GM23338 (cell line): ENCODE data around the gene ARPC2. TPM values are rescaled to one million over a fixed set of nuclear protein-coding genes. Genes with fewer than 3 reads are reported as not detected.
A peak's percentile ranks its signal among the peaks of the same experiment; 100 is the strongest.

Experiments used
- ATAC-seq: fragments of 200-7000 bp; cut with Tn5 transposase; 3 replicates; pipeline ENCODE4 v1.9.1; 2020
- DNase-seq: peaks from one replicate; pipeline ENCODE4 v3.0.0-alpha.2; 2015; ENCODE audit warnings: low spot score
- H2AFZ ChIP-seq: fragments of 200-600 bp; sonication (generic); 2 replicates; pipeline ENCODE4 v1.8.0; 2016; ENCODE audit warnings: antibody characterized with exemption, mild to moderate bottlenecking, moderate library complexity
- H3F3A ChIP-seq: fragments of 200-600 bp; sonication (generic); replicated peaks from 2 replicates; pipeline ENCODE4 v1.8.0; 2017; ENCODE audit warnings: antibody characterized with exemption, mixed run types, low read depth
- H3K27ac ChIP-seq: fragments of 200-600 bp; sonication (generic); 2 replicates; pipeline ENCODE4 v1.6.1; 2016; ENCODE audit warnings: low read depth
- H3K27me3 ChIP-seq: fragments of 200-600 bp; sonication (generic); 2 replicates; pipeline ENCODE4 v1.8.0; 2016; ENCODE audit warnings: mild to moderate bottlenecking, mixed run types, moderate library complexity; ENCODE audit not compliant: insufficient read depth
- H3K36me3 ChIP-seq: fragments of 200-600 bp; sonication (generic); 2 replicates; pipeline ENCODE4 v1.8.0; 2016; ENCODE audit warnings: mild to moderate bottlenecking; ENCODE audit not compliant: insufficient read depth
- H3K4me1 ChIP-seq: fragments of 200-600 bp; sonication (generic); 2 replicates; pipeline ENCODE4 v1.8.0; 2016; ENCODE audit warnings: mild to moderate bottlenecking, moderate library complexity; ENCODE audit not compliant: insufficient read depth
- H3K4me2 ChIP-seq: fragments of 200-600 bp; sonication (generic); 2 replicates; pipeline ENCODE4 v1.7.1; 2017; ENCODE audit warnings: mixed run types
- H3K4me3 ChIP-seq: fragments of 200-600 bp; sonication (generic); 2 replicates; pipeline ENCODE4 v1.6.1; 2016; ENCODE audit warnings: mixed run types
- H3K79me2 ChIP-seq: fragments of 200-600 bp; sonication (generic); replicated peaks from 2 replicates; pipeline ENCODE4 v1.8.0; 2017; ENCODE audit warnings: mild to moderate bottlenecking; ENCODE audit not compliant: insufficient read depth
- H3K9me2 ChIP-seq: fragments of 200-600 bp; sonication (generic); 2 replicates; pipeline ENCODE4 v1.8.0; 2017; ENCODE audit not compliant: insufficient read depth
- H4K20me1 ChIP-seq: fragments of 200-600 bp; sonication (generic); replicated peaks from 2 replicates; pipeline ENCODE4 v1.8.0; 2017; ENCODE audit warnings: mild to moderate bottlenecking; ENCODE audit not compliant: insufficient read depth
- H3K27ac Mint-ChIP-seq: 2 replicates; pipeline ENCODE4 v1.8.0; 2020; ENCODE audit warnings: inconsistent platforms, mild to moderate bottlenecking, moderate library complexity, mixed read lengths
- H3K27me3 Mint-ChIP-seq: 3 replicates; pipeline ENCODE4 v1.8.0; 2022; ENCODE audit warnings: low read depth, mild to moderate bottlenecking, moderate library complexity, mixed read lengths, inconsistent platforms; ENCODE audit not compliant: insufficient read depth, poor library complexity
- H3K36me3 Mint-ChIP-seq: 3 replicates; pipeline ENCODE4 v1.8.0; 2021; ENCODE audit warnings: low read depth, mild to moderate bottlenecking, inconsistent platforms, moderate library complexity, mixed read lengths
- H3K4me1 Mint-ChIP-seq: 3 replicates; pipeline ENCODE4 v1.8.0; 2020; ENCODE audit warnings: mild to moderate bottlenecking, inconsistent platforms, mixed read lengths
- H3K4me3 Mint-ChIP-seq: 3 replicates; pipeline ENCODE4 v1.8.0; 2021; ENCODE audit warnings: moderate library complexity, mild to moderate bottlenecking, inconsistent platforms, mixed read lengths
- H3K9me3 Mint-ChIP-seq: 3 replicates; pipeline ENCODE4 v1.8.0; 2020; ENCODE audit warnings: moderate library complexity, mild to moderate bottlenecking, inconsistent platforms, mixed read lengths
- CREB1 ChIP-seq: fragments of 250-450 bp; sonication (Bioruptor Pico); IDR thresholded peaks from 2 replicates; pipeline ENCODE4 v1.5.0; 2020; ENCODE audit warnings: low read depth, mild to moderate bottlenecking, moderate library complexity
- ETS1 ChIP-seq: IDR thresholded peaks from 2 replicates; pipeline ENCODE4 v1.6.1; 2016; ENCODE audit warnings: antibody characterized with exemption
- EZH2 ChIP-seq: fragments of 200-600 bp; sonication (generic); IDR thresholded peaks from one replicate; pipeline ENCODE4 v1.8.0; 2017; ENCODE audit warnings: antibody characterized with exemption, mild to moderate bottlenecking, low read depth; ENCODE audit not compliant: unreplicated experiment
- EZH2phosphoT487 ChIP-seq: fragments of 200-600 bp; sonication (generic); IDR thresholded peaks from one replicate; pipeline ENCODE4 v1.8.1; 2018; ENCODE audit warnings: antibody characterized with exemption; ENCODE audit not compliant: unreplicated experiment
- JUNB ChIP-seq: IDR thresholded peaks from one replicate; pipeline ENCODE4 v1.6.1; 2016; ENCODE audit warnings: antibody characterized with exemption; ENCODE audit not compliant: unreplicated experiment
- NANOG ChIP-seq: IDR thresholded peaks from 2 replicates; pipeline ENCODE4 v1.6.1; 2016; ENCODE audit warnings: antibody characterized with exemption, borderline replicate concordance
- POLR2AphosphoS5 ChIP-seq: IDR thresholded peaks from 2 replicates; pipeline ENCODE4 v1.6.1; 2016; ENCODE audit warnings: antibody characterized with exemption, low read depth
- STAT1 ChIP-seq: IDR thresholded peaks from one replicate; pipeline ENCODE4 v1.6.1; 2016; ENCODE audit warnings: antibody characterized with exemption; ENCODE audit not compliant: unreplicated experiment
- ZNF331 ChIP-seq: fragments of 250-450 bp; sonication (Bioruptor Pico); IDR thresholded peaks from 2 replicates; pipeline ENCODE4 v1.5.0; 2020; ENCODE audit warnings: low read depth, mild to moderate bottlenecking, moderate library complexity
- ZNF462 ChIP-seq: fragments of 250-450 bp; sonication (Bioruptor Pico); IDR thresholded peaks from 2 replicates; pipeline ENCODE4 v1.5.0; 2020; ENCODE audit warnings: mild to moderate bottlenecking, moderate library complexity
- polyA plus RNA-seq: library from polyadenylated mRNA; unstranded; fragments of >200 nt; fragmentation: Nextera tagmentation; extraction: Ambion mirVana; gene quantifications from 2 replicates; pipeline ENCODE4 v1.2.1, GENCODE V29; 2016
- total RNA-seq: library from RNA; depleted of rRNA; stranded (reverse); fragments of >200 nt; shearing (Covaris generic); gene quantifications from 2 replicates; pipeline ENCODE4 v1.2.3, GENCODE V29; 2014

ARPC2 gene
- total and polyA plus RNA-seq, 2 experiments from 2014 or later = 217 to 271 TPM

GRCh38 chr2:218217360-218218267 lies 625 bp downstream of the ARPC2 start (continued):
- no peak for TF ChIP-seq CREB1 (CRISPR knock-in tag)

- TF ChIP-seq CREB1 (CRISPR knock-in tag) = no peak
- Histone ChIP-seq H3K36me3 (0 out of 2 replicates have a peak, but pooled peaks cover 11% of the 10 kb centered on the region), H3K79me2 (peaks cover 63% of the 10 kb centered on the region), H3K27ac (peak overlapping the region; percentile 86; the same call in 1 of the 2 replicates), H3K27me3 (no peaks in the 10 kb centered on the region), H3K4me1 (peaks cover 37% of the 10 kb centered on the region), H2AFZ (no peak overlapping the region), H4K20me1 (peaks cover 49% of the 10 kb centered on the region), H3K9me2 (no peaks in the 10 kb centered on the region), H3K4me2 (peak overlapping the region; percentile 92), H3F3A (peaks cover 3% of the 10 kb centered on the region; the same call in 1 of the 2 replicates), H3K4me3 (peak overlapping the region; percentile 99)
- ATAC-seq (no peak), DNase-seq (no peak)
- H3K9me3 Mint-ChIP-seq = no peaks in the 10 kb centered on the region
- H3K27ac Mint-ChIP-seq = peak overlapping the region; percentile 92
- peaks cover 13% of the 10 kb centered on the region for H3K27me3 Mint-ChIP-seq
- peak overlapping the region; percentile 89 for H3K4me3 Mint-ChIP-seq
- peaks cover 28% of the 10 kb centered on the region for H3K4me1 Mint-ChIP-seq
- peaks cover 26% of the 10 kb centered on the region for H3K36me3 Mint-ChIP-seq
Observed at GRCh38 chr2:218218268-218219185, 1.5 kb downstream of the ARPC2 start.

GRCh38 chr2:218219934-218220333 lies 2.9 kb downstream of the ARPC2 start:
- no peaks in the 10 kb centered on the region for H3K9me3 Mint-ChIP-seq
- ATAC-seq (no peak), DNase-seq (no peak)
- H3K4me3 Mint-ChIP-seq = no peak overlapping the region; the same call in 2 of the 3 replicates
- H3K36me3 Mint-ChIP-seq = peaks cover 31% of the 10 kb centered on the region
- H4K20me1 ChIP-seq = peaks cover 63% of the 10 kb centered on the region
- H3K4me2 ChIP-seq = peak overlapping the region; percentile 92
- no peak overlapping the region for H2AFZ ChIP-seq
- H3K4me3 ChIP-seq = peak overlapping the region; percentile 37; the same call in 1 of the 2 replicates
- H3K27ac ChIP-seq = peak overlapping the region; percentile 55; the same call in 1 of the 2 replicates
- H3K27me3 Mint-ChIP-seq = peaks cover 13% of the 10 kb centered on the region
- no peaks in the 10 kb centered on the region for H3K9me2 ChIP-seq
- H3K27me3 ChIP-seq = no peaks in the 10 kb centered on the region
- H3K27ac Mint-ChIP-seq = peak overlapping the region; percentile 49; the same call in 1 of the 2 replicates
- peaks cover 28% of the 10 kb centered on the region for H3K4me1 Mint-ChIP-seq
- H3F3A ChIP-seq = peaks cover 3% of the 10 kb centered on the region; the same call in 1 of the 2 replicates
- H3K4me1 ChIP-seq = peaks cover 37% of the 10 kb centered on the region
- H3K79me2 ChIP-seq = peaks cover 77% of the 10 kb centered on the region
- 0 out of 2 replicates have a peak, but pooled peaks cover 14% of the 10 kb centered on the region for H3K36me3 ChIP-seq
- TF ChIP-seq STAT1 = no peak
- no peak for TF ChIP-seq ETS1
- TF ChIP-seq ZNF331 (CRISPR knock-in tag) = no peak
- no peak for TF ChIP-seq POLR2AphosphoS5
- TF ChIP-seq JUNB = no peak
- TF ChIP-seq NANOG = no peak
- no peak for TF ChIP-seq ZNF462 (CRISPR knock-in tag)
- TF ChIP-seq EZH2 = no peak
- no peak for TF ChIP-seq EZH2phosphoT487
